ENCODE data around the gene MSI2. TPM values are rescaled to one million over a fixed set of nuclear protein-coding genes. Genes with fewer than 3 reads are reported as not detected.
A peak's percentile ranks its signal among the peaks of the same experiment; 100 is the strongest.

MSI2 gene
- total and polyA plus RNA-seq, 2 donors (not counting 1 experiment from before 2014, with no cell fraction given): 16.1 to 196 TPM

DNA sequence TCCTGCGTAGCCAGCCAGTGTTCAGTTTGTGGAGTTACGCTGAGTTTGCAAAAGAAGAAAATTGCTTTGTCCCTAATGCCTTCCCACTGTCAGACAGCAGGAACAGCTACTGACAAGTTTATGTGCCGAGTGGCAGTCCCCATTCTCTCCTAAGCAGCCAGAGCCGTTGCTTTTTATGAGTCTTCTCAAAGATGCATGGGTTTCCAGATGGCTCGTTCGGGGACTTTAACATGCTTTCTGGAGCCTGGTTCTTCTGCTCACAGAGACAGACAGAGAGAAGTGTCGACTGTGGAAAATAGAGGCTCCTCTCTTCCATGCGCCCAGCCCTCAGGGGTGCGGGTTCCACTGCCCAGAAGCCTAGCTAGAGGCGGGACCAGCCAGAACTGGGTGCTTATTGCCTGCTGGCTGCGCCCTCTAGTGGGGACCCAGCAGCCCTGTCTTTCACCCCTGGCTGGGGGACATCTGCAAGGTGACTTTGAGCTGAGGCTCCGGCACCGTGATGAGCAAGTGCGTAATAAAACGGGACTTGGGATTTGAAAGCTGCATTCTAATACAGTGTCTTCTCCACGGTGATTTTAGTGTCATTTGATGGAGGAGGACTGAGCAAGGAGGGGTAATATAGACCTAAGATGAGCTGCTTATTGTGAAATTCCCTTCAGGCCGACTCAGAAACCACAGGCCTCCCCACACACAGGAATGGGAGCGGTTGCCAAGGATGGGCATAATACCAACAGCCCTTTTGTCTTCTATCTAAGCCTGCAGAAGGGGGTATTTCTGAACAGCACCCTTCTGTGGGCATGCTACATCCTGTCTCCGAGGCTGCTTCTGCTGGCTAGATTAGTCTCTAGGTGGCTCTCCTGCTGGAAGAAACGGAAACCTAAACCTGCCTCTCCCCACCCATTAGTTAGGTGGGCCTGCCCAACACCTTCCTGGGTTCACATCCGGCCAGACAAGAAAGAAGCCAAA lies 415.6 kb downstream of the MSI2 start:
- Histone ChIP-seq H3K9me3 (ENCODE audit: control extremely low read depth in 1 of 3, control insufficient read depth in 2 of 3, insufficient read depth in 1 of 3, low read length in 2 of 3) (no peaks in the 10 kb centered on the region), H4K20me1 (ENCODE audit: control insufficient read depth, insufficient read depth, low read length, poor library complexity, severe bottlenecking) (peaks cover 6% of the 10 kb centered on the region), H3K4me1 (ENCODE audit: control insufficient read depth in 2 of 2, insufficient read depth in 2 of 2, low read length in 2 of 2) (peaks cover 1 to 7% of the 10 kb centered on the region in 2 donors), H3K4me2 (replicated peaks; ENCODE audit: low read depth, low read length, poor library complexity, severe bottlenecking) (no peak overlapping the region), H3K9ac (ENCODE audit: low read length) (no peak overlapping the region), H3K27me3 (replicated peaks in 1 of 4; ENCODE audit: control extremely low read depth in 1 of 4, control insufficient read depth in 3 of 4, insufficient read depth in 4 of 4, low read length in 3 of 4) (no peaks in the 10 kb centered on the region), H3K27ac (ENCODE audit: low read length in 2 of 2) (no peak overlapping the region), H3K36me3 (replicated peaks in 1 of 2; ENCODE audit: control extremely low read depth in 1 of 2, control insufficient read depth in 1 of 2, extremely low read depth in 1 of 2, insufficient read depth in 2 of 2, low read length in 1 of 2) (peaks cover 5 to 12% of the 10 kb centered on the region in 2 experiments), H3K4me3 (ENCODE audit: control extremely low read depth in 1 of 5, extremely low read depth in 1 of 5, insufficient read depth in 1 of 5, low read depth in 2 of 5, low read length in 4 of 5) (no peak overlapping the region), H2AFZ (ENCODE audit: insufficient read depth, low read depth, low read length, poor library complexity, severe bottlenecking) (no peak overlapping the region), H3K79me2 (ENCODE audit: control insufficient read depth, insufficient read depth, low read length) (peaks cover 11% of the 10 kb centered on the region)
- Mint-ChIP-seq H3K27ac (no peak overlapping the region), H3K27me3 (no peaks in the 10 kb centered on the region), H3K4me1 (peaks cover 9% of the 10 kb centered on the region), H3K4me3 (no peak overlapping the region), H3K9me3 (ENCODE audit: insufficient read depth) (no peaks in the 10 kb centered on the region)
- CTCF ChIA-PET: interaction anchor here (0.5 to 6.4 kb wide), 79 partner anchors 8 to 530 kb away, joined by 3 to 137 read pairs (median 4); no protein-coding TSS in a partner anchor
- WGBS (ENCODE audit: insufficient coverage): 60% methylated on average over 16 of the region's 21 CpGs
- ATAC-seq (ENCODE audit: low read depth): peak; percentile 97
- intact Hi-C loops (cut with micrococcal nuclease): loop anchor here (1.0 to 5.0 kb wide), 7 partner anchors 49 to 540 kb away; partner anchors contain the start of genes CCDC182 and MSI2
- peak; percentile 81 for DNase-seq
- POLR2A ChIA-PET: interaction anchor here (0.6 kb wide), 1 partner anchor 415 kb away, joined by 3 read pairs; no protein-coding TSS in a partner anchor
- TF ChIP-seq, protein P1, sequence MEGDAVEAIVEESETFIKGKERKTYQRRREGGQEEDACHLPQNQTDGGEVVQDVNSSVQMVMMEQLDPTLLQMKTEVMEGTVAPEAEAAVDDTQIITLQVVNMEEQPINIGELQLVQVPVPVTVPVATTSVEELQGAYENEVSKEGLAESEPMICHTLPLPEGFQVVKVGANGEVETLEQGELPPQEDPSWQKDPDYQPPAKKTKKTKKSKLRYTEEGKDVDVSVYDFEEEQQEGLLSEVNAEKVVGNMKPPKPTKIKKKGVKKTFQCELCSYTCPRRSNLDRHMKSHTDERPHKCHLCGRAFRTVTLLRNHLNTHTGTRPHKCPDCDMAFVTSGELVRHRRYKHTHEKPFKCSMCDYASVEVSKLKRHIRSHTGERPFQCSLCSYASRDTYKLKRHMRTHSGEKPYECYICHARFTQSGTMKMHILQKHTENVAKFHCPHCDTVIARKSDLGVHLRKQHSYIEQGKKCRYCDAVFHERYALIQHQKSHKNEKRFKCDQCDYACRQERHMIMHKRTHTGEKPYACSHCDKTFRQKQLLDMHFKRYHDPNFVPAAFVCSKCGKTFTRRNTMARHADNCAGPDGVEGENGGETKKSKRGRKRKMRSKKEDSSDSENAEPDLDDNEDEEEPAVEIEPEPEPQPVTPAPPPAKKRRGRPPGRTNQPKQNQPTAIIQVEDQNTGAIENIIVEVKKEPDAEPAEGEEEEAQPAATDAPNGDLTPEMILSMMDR (IDR thresholded peaks at IDR 0.05): peak; percentile 95
- no peak for TF ChIP-seq EZH2 (IDR thresholded peaks at IDR 0.05; ENCODE audit: borderline replicate concordance, insufficient read depth, low read depth, low read length, poor library complexity, severe bottlenecking)

Measured in B cell (primary cell).